ENCODE data around the gene CYP27C1. TPM values are rescaled to one million over a fixed set of nuclear protein-coding genes. Genes with fewer than 3 reads are reported as not detected.

The CYP27C1 gene
- total and polyA plus RNA-seq, 2 experiments from 2014 or later, result 1.8 to 2.9 TPM

- H3K36me3 ChIP-seq (ENCODE audit: insufficient read depth), result no peaks in the 10 kb centered on the region
- peaks cover 41% of the 10 kb centered on the region for H3K4me1 ChIP-seq (ENCODE audit: insufficient read depth)
- peaks cover 37% of the 10 kb centered on the region for H3K27me3 ChIP-seq (ENCODE audit: insufficient read depth)
- Mint-ChIP-seq H3K9me3 (peaks cover 4% of the 10 kb centered on the region; the same call in 1 of the 3 replicates), H3K27me3 (ENCODE audit: insufficient read depth, low read depth, poor library complexity) (peaks cover 2% of the 10 kb centered on the region), H3K36me3 (ENCODE audit: low read depth) (0 out of 3 replicates have a peak, but pooled peaks cover 2% of the 10 kb centered on the region), H3K4me3 (peak overlapping the region; percentile 45; the same call in 2 of the 3 replicates), H3K4me1 (peaks cover 40% of the 10 kb centered on the region), H3K27ac (no peak overlapping the region)
- peak overlapping the region; percentile 41; the same call in 1 of the 2 replicates for H3K4me3 ChIP-seq
- H3F3A ChIP-seq (replicated peaks; ENCODE audit: low read depth), result no peaks in the 10 kb centered on the region
- ATAC-seq (peak; percentile 78), DNase-seq (ENCODE audit: low spot score) (peak; percentile 86)
- H4K20me1 ChIP-seq (replicated peaks; ENCODE audit: insufficient read depth), result no peaks in the 10 kb centered on the region; the same call in 1 of the 2 replicates
- no peak overlapping the region for H3K27ac ChIP-seq (ENCODE audit: low read depth)
- TF ChIP-seq ZNF462 (CRISPR knock-in tag; IDR thresholded peaks at IDR 0.05), result peak; percentile 66; the same call in 1 of the 2 replicates
- no peak for TF ChIP-seq EZH2 (IDR thresholded peaks at IDR 0.05; ENCODE audit: low read depth, unreplicated experiment)
- peak overlapping the region; percentile 32; the same call in 1 of the 2 replicates for H2AFZ ChIP-seq
- no peaks in the 10 kb centered on the region; the same call in none of the 2 replicates for H3K79me2 ChIP-seq (replicated peaks; ENCODE audit: insufficient read depth)
- no peaks in the 10 kb centered on the region; the same call in 1 of the 2 replicates for H3K9me2 ChIP-seq (ENCODE audit: insufficient read depth)
- H3K4me2 ChIP-seq, result peak overlapping the region; percentile 76
Measured at GRCh38 chr2:127208313-127208712, 11.8 kb downstream of the CYP27C1 start.

DNA sequence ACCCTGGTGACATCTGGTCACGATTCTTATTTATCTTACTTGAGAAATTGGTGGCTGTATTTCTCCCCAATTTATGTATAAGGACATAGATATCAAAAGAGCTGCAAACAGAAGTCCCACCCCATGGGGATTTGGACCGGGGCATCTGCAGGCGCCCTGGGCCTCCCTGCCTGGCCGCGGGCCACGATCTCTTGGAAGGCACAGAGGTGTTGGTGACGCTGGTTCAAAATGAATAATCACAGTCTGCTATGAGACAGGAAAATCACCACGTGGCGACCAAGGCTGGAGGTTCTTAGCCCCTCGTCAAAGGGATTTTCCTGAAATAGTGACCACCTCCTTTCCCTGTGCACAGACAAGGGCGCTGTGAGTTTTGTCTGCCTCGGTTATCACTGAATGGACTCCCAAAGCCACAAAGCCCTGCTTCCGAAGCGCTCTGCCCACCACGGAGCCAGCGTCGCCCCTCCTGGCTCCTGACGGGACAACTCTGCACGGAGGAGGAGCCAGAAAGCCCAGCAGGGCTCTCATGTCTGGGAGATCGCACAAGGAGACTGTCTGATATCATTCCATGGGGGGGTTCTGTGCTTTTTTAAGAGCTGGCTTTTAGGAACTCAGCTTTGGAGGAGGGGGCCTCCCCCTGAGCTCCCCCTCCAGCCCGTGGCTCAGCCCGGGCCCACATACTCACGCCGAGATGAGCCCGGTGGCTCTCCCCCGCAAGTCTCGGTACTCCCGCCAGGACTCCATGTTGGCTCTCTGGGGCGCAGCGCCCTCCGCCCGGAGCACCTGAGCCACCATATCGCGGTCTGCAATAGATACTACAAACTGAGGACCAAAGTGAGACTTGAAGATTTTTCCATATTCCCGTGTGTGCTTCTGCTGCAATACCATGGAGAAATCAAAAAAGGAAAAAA is 14.6 kb downstream of the CYP27C1 start:
- Histone ChIP-seq H3K36me3 (ENCODE audit: insufficient read depth) (no peaks in the 10 kb centered on the region), H3F3A (replicated peaks; ENCODE audit: low read depth) (0 out of 2 replicates have a peak, but pooled peaks cover 3% of the 10 kb centered on the region), H4K20me1 (replicated peaks; ENCODE audit: insufficient read depth) (no peaks in the 10 kb centered on the region), H3K9me2 (ENCODE audit: insufficient read depth) (no peaks in the 10 kb centered on the region; the same call in 1 of the 2 replicates), H3K4me1 (ENCODE audit: insufficient read depth) (peaks cover 34% of the 10 kb centered on the region), H3K27me3 (ENCODE audit: insufficient read depth) (peaks cover 19% of the 10 kb centered on the region), H3K4me2 (peak overlapping the region; percentile 64), H3K4me3 (peak overlapping the region; percentile 39), H3K27ac (ENCODE audit: low read depth) (no peak overlapping the region), H2AFZ (peak overlapping the region; percentile 90), H3K79me2 (replicated peaks; ENCODE audit: insufficient read depth) (no peaks in the 10 kb centered on the region; the same call in 1 of the 2 replicates)
- Mint-ChIP-seq H3K4me3 (no peak overlapping the region; the same call in 2 of the 3 replicates), H3K4me1 (peaks cover 41% of the 10 kb centered on the region), H3K36me3 (ENCODE audit: low read depth) (no peaks in the 10 kb centered on the region), H3K27me3 (ENCODE audit: insufficient read depth, low read depth, poor library complexity) (peaks cover 5% of the 10 kb centered on the region), H3K27ac (no peak overlapping the region), H3K9me3 (no peaks in the 10 kb centered on the region)
- DNase-seq (ENCODE audit: low spot score), result peak; percentile 69
- ATAC-seq, result peak; percentile 60
- TF ChIP-seq ETS1 (IDR thresholded peaks at IDR 0.05) (no peak), STAT1 (IDR thresholded peaks at IDR 0.05; ENCODE audit: unreplicated experiment) (no peak), CTCF (conservative IDR thresholded peaks at IDR 0.05; ENCODE audit: low read depth in 2 of 2) (no peak)

Data from GM23338 (cell line).